OCI-LY1 (cell line): Measurements from ENCODE around the gene PEX10.

Source experiments
- EZH2 ChIP-seq: fragments of 200-600 bp; sonication (generic), shearing (Covaris generic); IDR thresholded peaks from 2 replicates; pipeline ENCODE4 v1.8.0; 2017; ENCODE audit warnings: borderline replicate concordance, mixed run types, mild to moderate bottlenecking, antibody characterized with exemption, low read length, moderate library complexity, mixed read lengths
- TF ChIP-seq, protein P1 (sequence below): fragments of 200-600 bp; sonication (generic), shearing (Covaris generic); IDR thresholded peaks from 2 replicates; pipeline ENCODE4 v1.5.1; 2017; ENCODE audit warnings: mild to moderate bottlenecking, antibody characterized with exemption, low read length, moderate library complexity, mixed read lengths

DNA sequence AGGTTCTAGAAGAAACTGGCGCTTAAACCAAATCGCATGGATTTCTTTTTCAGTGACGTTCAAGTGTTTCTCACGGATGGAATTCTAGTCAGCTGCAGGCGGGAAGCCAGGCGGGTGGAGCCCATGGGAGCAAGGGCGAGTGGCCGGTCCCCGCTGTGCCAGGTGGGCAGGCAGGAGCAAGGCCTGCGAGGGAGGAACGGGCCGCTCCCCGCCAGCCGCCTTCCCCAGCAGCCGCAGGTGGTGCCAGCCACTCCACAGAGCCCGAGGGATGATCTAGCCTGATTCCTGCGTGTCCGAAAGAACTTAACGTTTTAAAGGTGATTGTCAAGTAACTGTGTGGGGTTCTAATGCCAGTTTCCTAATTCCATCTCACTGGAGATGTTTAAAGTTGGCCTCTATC is 9.1 kb downstream of the PEX10 start:
- TF ChIP-seq, protein P1, sequence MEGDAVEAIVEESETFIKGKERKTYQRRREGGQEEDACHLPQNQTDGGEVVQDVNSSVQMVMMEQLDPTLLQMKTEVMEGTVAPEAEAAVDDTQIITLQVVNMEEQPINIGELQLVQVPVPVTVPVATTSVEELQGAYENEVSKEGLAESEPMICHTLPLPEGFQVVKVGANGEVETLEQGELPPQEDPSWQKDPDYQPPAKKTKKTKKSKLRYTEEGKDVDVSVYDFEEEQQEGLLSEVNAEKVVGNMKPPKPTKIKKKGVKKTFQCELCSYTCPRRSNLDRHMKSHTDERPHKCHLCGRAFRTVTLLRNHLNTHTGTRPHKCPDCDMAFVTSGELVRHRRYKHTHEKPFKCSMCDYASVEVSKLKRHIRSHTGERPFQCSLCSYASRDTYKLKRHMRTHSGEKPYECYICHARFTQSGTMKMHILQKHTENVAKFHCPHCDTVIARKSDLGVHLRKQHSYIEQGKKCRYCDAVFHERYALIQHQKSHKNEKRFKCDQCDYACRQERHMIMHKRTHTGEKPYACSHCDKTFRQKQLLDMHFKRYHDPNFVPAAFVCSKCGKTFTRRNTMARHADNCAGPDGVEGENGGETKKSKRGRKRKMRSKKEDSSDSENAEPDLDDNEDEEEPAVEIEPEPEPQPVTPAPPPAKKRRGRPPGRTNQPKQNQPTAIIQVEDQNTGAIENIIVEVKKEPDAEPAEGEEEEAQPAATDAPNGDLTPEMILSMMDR, result no peak
- TF ChIP-seq EZH2, result no peak
